GM18508 (cell line): ENCODE measurements around the gene PON1.

Source experiments
- ATAC-seq: cut with Tn5 transposase; IDR thresholded peaks from one replicate; pipeline ENCODE4 v1.9.1; 2021; ENCODE audit warnings: moderate number of reproducible peaks; ENCODE audit not compliant: insufficient read depth, unreplicated experiment

Gene PON1

GRCh38 chr7:95263785-95264362 lies 60.5 kb downstream of the PON1 start:
- no peak for ATAC-seq

- no peak for ATAC-seq
Observed at GRCh38 chr7:95262875-95263274, 61.5 kb downstream of the PON1 start.

GRCh38 chr7:95261895-95262415 lies 62.4 kb downstream of the PON1 start:
- no peak for ATAC-seq

GRCh38 chr7:95255691-95256090 lies 68.6 kb downstream of the PON1 start:
- no peak for ATAC-seq

- ATAC-seq = no peak
Observed at GRCh38 chr7:95253986-95254385, 70.3 kb downstream of the PON1 start.

- no peak for ATAC-seq
Observed at GRCh38 chr7:95251966-95252365, 72.4 kb downstream of the PON1 start.

GRCh38 chr7:95250571-95250970 lies 73.8 kb downstream of the PON1 start:
- no peak for ATAC-seq
